AG04449 (cell line): ENCODE measurements around the gene TTBK1.

ENCODE experiments used
- CTCF ChIA-PET: fragments of 350-600 bp; formaldehyde crosslinking; extraction: SDS; loops from one replicate; lab custom pipeline; 2021; ENCODE audit warnings: antibody characterized with exemption; lab: Yijun Ruan, JAX
- POLR2A ChIA-PET: fragments of 400-600, 350-600 bp; formaldehyde crosslinking; extraction: SDS; loops from one replicate; lab custom pipeline; 2020; ENCODE audit warnings: antibody characterized with exemption, inconsistent platforms; lab: Yijun Ruan, JAX
- DNase-seq: peaks from one replicate; pipeline ENCODE4 v3.0.0-alpha.2; 2010; ENCODE audit warnings: low read depth, low spot score
- H3K4me3 ChIP-seq: 2 replicates; pipeline ENCODE4 v1.5.1; 2011; ENCODE audit warnings: low read depth, mild to moderate bottlenecking, control low read depth, low read length
- TF ChIP-seq, protein P1 (sequence below): IDR thresholded peaks from one replicate; pipeline ENCODE4 v1.5.1; 2011; ENCODE audit warnings: mild to moderate bottlenecking, moderate library complexity, low read length, control low read depth, inconsistent platforms; ENCODE audit not compliant: insufficient read depth; ENCODE audit errors: missing control alignments

TTBK1 gene

DNA sequence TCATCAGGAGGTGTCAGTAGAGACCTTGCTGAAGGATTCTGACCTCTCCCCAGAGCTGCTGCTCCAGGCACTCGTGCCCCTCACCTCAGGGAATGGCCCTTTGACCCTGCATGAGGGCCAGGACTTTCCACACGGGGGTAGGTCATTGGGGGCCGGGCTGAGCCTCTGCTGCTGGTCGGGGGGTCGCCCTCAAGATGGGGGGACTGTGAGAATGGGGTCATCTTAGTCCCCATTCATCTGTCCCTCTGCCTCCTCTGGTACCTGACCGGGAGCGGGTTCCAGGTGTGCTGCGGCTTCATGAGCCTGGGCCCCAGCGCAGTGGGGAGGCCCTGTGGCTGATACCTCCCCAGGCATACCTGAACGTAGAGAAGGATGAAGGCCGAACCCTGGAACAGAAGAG is 29.9 kb upstream of the TTBK1 start:
- DNase-seq, result no peak
- TF ChIP-seq, protein P1, sequence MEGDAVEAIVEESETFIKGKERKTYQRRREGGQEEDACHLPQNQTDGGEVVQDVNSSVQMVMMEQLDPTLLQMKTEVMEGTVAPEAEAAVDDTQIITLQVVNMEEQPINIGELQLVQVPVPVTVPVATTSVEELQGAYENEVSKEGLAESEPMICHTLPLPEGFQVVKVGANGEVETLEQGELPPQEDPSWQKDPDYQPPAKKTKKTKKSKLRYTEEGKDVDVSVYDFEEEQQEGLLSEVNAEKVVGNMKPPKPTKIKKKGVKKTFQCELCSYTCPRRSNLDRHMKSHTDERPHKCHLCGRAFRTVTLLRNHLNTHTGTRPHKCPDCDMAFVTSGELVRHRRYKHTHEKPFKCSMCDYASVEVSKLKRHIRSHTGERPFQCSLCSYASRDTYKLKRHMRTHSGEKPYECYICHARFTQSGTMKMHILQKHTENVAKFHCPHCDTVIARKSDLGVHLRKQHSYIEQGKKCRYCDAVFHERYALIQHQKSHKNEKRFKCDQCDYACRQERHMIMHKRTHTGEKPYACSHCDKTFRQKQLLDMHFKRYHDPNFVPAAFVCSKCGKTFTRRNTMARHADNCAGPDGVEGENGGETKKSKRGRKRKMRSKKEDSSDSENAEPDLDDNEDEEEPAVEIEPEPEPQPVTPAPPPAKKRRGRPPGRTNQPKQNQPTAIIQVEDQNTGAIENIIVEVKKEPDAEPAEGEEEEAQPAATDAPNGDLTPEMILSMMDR, result no peak
- H3K4me3 ChIP-seq, result no peak overlapping the region
- ChIA-PET POLR2A (no interaction called here), CTCF (interaction anchor here (0.5 to 9.9 kb wide), 2 partner anchors 15 to 121 kb away, joined by 3 to 98 read pairs; partner anchors contain the start of gene DNPH1)

DNA sequence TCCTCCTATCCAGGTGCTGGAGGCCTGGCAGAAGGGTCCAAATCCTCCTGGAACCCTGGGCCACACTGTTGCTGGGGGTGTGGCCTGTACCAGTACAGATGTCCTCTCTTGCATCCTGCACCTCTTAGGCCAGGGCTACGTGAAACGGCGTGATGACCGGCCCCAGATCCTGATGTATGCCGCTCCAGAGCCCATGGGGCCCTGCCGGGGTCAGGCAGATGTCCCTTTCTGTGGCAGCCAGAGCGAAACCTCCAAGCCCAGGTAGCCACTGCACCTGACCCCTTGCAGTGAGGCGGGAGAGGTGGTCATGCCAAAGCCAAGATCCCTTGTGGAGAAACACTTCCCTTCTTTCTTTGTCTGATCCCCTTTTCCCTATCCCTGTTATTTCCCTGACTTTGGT is 28.2 kb upstream of the TTBK1 start:
- ChIA-PET POLR2A (no interaction called here), CTCF (interaction anchor here (9.9 kb wide), 1 partner anchor 14 kb away, joined by 98 read pairs; the partner anchor contains the start of gene DNPH1)
- no peak for DNase-seq
- TF ChIP-seq, protein P1, result no peak
- no peak overlapping the region for H3K4me3 ChIP-seq

DNA sequence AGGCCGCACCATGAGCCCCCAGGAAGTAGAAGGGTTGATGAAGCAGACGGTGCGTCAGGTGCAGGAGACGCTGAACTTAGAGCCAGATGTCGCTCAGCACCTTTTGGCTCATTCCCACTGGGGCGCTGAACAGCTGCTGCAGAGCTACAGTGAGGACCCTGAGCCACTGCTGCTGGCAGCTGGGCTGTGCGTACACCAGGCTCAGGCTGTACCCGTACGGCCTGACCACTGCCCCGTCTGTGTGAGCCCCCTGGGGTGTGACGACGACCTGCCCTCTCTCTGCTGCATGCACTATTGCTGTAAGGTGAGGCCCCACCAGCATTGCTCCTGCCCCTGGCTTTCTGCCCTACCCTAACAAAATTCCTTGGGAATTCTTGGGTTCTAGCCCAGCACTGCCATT is 27.1 kb upstream of the TTBK1 start:
- TF ChIP-seq, protein P1, result no peak
- no peak for DNase-seq
- POLR2A ChIA-PET, result interaction anchor here (0.6 kb wide), 1 partner anchor 22 kb away, joined by 4 read pairs; no protein-coding TSS in a partner anchor
- CTCF ChIA-PET, result interaction anchor here (0.6 to 9.9 kb wide), 2 partner anchors 10 to 13 kb away, joined by 3 to 98 read pairs; partner anchors contain the start of gene DNPH1
- H3K4me3 ChIP-seq, result no peak overlapping the region

DNA sequence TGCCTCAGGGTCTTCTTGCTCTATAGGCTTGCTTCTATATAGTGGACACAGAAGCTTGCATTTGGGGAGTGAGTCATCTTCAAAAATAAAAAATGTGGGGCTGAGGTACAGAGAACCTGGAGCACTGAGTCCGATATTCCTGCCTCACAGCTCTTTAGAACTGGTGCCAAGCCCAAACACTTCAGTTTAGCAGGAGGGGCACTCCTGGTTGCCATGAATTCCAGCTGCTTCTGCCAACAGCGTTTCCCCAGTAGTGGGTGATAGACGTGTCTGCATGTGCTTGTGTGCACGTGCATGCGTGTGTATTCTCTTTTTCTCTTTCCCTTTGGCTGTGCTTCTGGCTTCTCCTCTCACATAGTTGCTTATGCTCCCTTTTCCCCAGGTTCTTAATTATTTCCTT is 25.9 kb upstream of the TTBK1 start:
- POLR2A ChIA-PET, result no interaction called here
- no peak overlapping the region for H3K4me3 ChIP-seq
- no peak for DNase-seq
- CTCF ChIA-PET, result interaction anchor here (1.1 to 9.9 kb wide), 4 partner anchors 9 to 290 kb away, joined by 3 to 98 read pairs (median 4); partner anchors contain the start of gene DNPH1
- TF ChIP-seq, protein P1, result no peak

DNA sequence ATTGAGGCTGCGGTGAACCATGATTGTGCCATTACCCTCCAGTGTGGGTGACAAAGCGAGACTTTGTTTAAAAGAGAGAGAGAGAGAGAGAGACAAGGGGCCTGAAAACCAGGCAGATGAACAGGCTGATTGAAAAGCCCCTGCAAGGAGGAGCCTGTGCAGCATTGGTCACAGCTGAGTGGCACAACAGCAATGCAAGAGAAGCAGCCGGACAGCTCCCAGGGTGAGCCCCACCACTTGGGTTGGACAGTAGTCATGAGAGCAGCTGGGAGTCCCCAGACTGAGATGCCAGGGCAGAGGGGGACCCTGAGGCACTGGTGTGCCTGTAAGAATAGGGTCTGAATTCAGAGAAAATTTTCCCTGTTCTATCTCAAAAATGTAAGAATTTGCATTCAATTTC is 24.2 kb upstream of the TTBK1 start:
- POLR2A ChIA-PET, result interaction anchor here (0.6 kb wide), 1 partner anchor 165 kb away, joined by 3 read pairs; the partner anchor contains the start of gene CUL7
- no peak for DNase-seq
- no peak overlapping the region for H3K4me3 ChIP-seq
- TF ChIP-seq, protein P1, result no peak
- CTCF ChIA-PET, result interaction anchor here (1.5 to 9.9 kb wide), 3 partner anchors 10 to 288 kb away, joined by 3 to 98 read pairs (median 5); partner anchors contain the start of gene DNPH1

DNA sequence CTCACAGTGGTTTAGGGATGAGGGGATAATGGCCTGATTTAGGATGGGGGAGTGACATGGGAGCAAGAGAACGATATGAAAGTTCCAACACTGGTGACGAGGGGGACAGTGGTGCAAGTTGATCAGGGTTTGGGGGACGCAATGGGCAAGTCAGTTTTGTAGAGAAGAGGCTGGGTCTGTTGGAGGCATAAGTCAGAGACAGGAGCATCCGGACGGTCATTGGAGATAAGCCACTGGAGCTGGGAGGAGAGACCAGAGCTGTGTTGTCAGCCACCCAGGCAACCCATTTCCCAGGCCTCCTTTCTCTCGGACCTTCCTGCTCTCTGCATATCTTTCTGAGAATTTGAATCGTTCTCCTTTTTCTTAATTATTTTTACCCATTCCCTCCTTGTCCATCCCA is 23.5 kb upstream of the TTBK1 start:
- no peak overlapping the region for H3K4me3 ChIP-seq
- DNase-seq, result no peak
- CTCF ChIA-PET, result interaction anchor here (2.0 to 9.9 kb wide), 2 partner anchors 9 to 114 kb away, joined by 5 to 98 read pairs; partner anchors contain the start of gene DNPH1
- TF ChIP-seq, protein P1, result no peak
- POLR2A ChIA-PET, result no interaction called here
